CD4-positive, alpha-beta T cell treated with Interleukin-6 at 100 ng/mL for 8 hours (primary cell): ENCODE data around the gene ALG6.
A peak's percentile ranks its signal among the peaks of the same experiment; 100 is the strongest.

Source experiments
- DNase-seq: peaks from one replicate; pipeline ENCODE4 v3.0.0-alpha.2; 2020; ENCODE audit warnings: mixed read lengths, low spot score

ALG6 gene

DNA sequence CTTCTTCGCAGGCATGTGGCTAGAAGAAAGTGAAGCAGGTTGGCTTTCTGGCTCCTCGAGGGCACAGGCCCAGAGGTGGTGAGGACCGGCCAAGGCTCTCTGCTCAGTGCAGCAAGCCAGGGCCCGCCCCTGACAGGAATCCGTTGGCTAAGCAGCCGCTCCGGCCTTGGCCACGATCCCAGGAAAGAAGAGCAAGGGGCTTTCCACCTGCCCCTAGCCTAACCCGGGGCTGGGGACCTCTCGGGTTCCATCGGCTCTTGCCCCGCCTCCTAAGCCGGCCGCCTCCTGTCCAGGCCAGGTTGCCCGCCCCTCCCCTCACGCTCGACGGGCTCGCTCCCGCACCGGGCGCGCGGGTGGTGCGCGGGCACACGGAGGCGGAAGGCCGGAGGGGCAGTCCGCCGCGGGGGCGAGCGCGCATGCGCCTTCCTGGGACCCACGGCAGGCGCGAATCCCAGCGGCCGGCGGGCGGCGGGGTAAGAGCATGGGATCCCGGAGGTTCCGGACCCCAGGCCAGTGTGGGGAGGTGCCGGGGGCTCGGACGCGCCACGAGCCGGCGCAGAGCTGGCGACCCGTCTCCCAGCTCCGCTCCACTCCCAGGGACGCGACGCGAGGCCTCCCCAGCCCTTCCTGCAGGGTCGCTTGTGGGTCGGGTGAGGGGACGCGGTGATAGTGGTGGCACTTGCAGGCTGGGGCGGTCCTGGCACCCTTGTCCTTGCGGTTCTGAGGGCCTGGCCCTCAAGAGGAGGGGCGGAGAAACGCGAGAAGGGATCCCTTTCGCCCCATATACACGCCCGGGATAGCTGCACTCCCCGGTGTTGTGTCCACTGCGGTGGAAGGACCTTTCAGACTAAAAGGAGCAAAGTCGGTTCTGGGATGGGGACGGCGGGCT is at the start of gene ALG6:
ALG6 (plus strand) TSS at position 413 of the 889 bp plus-strand sequence. CDS start 3,351 bp downstream, outside the sequence.
- DNase-seq, result peak; percentile 90

DNA sequence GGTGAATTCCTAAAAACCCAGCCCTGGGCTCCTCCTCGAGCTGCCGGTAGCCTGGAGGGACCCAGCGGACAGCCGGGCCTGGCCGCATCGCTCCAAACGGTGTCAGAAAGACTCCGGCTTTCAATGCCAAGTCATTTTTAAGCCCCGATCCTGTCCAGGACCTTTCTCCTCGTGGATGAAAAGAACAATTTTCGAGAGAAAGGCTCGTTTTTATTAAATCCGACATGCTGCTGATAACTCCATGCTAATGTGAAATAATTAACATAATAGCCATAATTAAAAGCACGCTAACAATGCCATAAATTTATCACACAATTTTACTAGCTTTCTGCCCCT is 49.6 kb upstream of the ALG6 start:
- no peak for DNase-seq

DNA sequence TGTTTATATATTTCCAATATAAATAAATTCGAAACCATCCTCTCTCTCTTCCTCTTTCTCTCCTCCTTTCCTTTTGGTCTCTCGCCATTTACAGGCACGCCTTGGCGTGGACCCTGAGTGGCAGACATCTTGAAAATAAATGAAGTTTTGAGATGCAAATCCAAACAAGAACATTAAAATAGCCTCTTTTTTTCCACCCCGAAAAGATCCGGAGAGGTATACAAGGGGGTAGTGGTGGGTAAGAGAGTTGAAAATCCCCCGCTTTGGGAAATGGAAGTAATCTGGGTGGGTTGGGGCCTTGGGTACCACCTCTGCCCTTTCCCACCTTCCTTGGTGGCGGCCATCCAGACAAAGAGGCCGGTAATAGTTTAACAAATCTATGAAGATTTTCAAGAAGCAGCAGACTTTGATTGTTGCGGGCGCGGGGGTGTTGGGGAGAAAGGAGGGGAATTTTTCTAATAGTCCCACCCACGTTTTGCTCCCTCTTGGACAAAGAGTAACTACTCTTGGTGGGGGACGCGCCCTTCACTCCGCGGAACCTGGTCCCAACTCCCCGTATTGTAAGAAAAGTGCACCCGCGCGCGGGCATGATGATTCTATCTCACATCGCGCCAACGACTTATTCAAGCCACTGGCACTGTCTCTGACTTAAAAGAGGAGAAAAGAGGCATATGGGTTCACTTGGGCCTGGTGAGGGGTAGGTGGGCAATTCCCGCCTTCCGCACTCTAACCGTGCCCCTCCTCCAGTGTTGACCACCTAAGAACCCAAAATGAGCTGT is 49.0 kb upstream of the ALG6 start:
- no peak for DNase-seq

DNA sequence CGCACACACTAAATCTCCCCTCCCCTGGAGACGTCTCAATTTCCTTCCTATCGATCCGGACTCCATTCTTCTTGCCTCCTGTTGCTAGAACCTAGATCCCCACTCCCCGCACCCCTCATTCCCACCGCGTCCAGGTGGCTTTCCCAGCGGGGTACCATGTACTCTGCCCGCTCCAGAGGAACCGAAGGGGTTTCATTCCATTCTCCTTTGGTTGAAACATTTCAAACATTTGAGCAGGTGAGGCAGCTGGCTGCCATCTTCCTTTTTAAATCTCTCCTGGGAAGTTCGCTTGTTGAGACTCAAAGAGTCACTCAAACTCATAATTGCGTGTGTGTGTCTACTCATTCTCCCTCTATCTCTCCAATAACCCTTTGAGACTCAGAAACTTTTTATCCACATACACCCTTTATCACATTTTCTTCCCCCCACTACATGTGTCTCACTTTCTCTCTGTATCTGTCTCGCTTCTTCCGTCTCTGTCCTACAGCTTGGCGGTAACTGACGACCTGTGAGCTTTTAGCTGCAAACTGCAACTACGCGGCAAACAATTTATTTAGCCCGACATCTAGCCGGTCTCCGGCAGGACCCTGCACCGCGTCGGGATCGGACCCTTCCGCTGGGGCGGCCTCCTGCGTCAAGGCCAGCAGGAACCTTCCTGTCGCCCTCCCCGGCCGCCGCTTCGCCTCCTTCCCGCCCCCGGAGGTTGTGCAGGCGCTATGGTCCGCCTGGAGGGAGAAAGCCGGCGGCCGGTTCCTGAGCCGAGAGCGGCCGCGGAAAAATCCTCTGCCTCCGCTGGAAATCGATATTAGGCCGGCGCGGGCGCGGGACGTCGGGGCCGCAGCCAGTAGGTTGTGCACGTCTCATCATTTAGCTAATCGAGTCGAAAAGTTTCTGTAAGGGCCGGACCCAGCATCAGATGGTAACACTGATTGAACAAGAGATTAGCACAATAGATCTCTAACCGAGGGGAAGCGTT is 48.1 kb upstream of the ALG6 start:
- DNase-seq, result no peak

DNA sequence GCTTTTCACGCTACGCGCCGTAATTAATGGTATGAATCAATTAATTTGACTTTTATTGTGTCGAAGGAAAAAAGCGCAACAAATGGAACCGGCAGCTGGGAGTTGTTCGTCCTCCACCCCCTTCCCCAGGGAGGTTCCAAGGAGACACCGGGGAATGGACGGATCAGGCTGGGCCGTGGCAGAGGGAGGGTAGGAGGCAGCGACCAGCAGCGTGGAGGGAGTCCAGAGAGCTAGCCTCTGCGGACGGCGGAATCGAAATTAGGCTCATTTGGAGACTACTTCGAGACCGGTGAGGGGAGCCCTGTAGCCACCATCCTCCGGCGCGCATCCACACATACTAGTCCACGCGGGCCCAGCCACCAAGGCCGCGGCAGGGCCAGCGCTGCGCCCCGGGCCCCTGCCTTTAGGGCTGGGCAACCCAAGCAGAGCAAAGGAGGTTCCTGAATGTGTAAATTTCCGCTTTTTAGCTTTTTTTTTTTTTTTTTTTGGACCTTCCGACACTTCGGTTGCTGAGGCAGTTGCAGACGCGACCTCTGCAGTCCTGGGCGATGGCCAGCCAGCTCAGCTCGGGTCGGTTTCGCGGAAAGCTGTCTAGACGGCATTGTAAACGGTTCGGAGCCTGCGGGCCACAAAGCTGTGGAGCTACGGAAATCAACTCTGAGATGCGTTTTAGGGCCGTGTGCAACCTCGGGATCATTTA is 47.3 kb upstream of the ALG6 start:
- no peak for DNase-seq

DNA sequence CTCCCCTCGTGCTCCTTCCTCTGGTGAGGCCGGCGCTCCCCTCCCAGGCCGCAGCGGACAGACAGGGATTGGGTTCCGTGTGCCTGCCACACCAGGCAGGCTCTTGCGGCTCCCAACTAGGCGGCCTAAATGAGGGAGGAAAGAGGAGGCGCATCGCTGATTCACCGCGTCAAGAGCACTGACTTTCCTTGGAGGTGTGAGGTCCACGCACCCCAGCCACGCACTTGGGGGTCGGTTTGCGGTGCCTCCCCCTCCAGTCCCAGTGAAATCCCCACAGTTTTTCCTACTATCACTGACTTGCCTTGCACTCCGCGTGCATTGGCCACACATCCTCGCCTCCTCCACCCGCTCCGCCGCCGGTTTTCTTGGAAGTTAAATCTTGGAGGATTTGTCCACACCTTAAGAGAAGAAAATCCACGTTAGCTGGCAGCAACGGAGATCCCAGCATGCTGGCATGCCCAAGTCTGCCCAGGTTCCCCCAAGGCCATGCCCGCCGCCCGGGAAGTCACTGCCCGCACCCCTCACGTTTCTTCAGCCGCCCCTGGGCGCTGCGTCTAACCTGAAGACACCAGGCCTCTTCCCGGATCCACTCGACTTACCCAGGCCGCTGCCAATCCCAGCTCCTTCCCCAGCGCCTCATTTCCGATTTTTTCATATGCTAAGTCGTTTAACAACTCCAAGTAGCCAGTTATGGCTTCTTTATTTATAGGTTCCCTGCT is 46.2 kb upstream of the ALG6 start:
- no peak for DNase-seq

DNA sequence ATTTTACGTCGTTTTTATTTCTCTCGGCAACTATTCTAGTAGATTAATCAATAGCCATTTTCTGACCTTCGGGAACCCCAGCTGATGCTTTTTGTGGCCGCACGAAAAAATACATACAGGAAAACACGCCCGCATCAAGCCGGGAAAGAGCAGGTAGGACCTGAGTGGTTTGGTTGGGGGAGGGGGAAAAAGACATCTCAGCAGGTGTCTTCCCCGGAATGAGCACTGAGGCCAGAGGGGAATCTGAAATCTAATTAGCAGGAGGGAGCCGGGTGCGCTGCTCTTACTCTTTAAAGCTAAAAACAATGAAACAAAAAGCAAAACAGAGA is 45.7 kb upstream of the ALG6 start:
- DNase-seq, result no peak

DNA sequence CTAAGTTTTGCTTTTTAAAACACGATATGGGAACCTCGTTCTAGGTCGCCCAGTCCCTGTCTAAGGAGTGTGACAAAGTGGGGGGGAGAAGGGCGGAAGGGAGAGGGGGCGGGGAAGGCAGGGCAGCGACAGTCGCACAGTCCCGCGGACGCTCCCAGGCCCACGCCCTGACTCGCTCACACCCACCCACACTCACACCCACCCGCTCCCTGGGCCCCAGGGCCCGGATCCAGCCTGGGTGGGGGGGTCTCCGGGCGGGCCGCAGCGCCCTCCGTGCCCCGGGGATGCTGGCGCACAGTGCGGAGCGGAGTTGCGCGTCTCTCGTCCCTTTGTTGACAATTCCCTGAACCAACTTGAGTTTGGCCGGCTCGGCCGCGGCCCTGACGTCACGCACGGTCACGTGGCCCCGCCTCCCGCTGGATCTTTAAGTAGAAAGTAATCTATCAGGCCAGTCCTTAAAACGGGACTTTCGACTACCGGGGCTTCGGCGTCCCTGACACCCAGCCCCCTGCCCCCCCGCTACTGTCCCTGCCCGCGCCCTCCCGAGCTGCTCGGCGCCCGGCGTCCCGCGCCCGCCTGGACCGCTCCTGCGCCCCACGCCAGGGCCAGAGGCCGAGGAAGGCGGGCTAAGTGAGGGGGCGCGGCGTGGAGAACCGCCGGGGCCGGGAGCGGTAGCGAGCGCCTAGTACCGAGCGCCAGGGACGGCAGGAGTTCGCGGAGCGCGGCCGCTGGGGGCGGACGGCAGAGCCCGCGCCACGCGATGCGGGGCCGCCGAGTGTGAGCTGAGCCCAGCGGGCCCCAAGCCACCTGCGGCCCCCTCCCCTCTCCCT is 45.1 kb upstream of the ALG6 start, which contains the start of gene FOXD3:
FOXD3 (plus strand) TSS at position 454 of the 830 bp plus-strand sequence. CDS start 492 bp downstream, outside the sequence.
- DNase-seq, result no peak

DNA sequence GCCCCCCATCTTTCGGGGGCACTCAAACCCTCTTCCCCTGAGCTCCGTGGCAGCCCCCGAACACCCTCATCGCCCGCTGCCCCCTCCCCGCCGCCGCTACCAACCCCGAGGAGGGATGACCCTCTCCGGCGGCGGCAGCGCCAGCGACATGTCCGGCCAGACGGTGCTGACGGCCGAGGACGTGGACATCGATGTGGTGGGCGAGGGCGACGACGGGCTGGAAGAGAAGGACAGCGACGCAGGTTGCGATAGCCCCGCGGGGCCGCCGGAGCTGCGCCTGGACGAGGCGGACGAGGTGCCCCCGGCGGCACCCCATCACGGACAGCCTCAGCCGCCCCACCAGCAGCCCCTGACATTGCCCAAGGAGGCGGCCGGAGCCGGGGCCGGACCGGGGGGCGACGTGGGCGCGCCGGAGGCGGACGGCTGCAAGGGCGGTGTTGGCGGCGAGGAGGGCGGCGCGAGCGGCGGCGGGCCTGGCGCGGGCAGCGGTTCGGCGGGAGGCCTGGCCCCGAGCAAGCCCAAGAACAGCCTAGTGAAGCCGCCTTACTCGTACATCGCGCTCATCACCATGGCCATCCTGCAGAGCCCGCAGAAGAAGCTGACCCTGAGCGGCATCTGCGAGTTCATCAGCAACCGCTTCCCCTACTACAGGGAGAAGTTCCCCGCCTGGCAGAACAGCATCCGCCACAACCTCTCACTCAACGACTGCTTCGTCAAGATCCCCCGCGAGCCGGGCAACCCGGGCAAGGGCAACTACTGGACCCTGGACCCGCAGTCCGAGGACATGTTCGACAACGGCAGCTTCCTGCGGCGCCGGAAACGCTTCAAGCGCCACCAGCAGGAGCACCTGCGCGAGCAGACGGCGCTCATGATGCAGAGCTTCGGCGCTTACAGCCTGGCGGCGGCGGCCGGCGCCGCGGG is 44.2 kb upstream of the ALG6 start:
- peak; percentile 30 for DNase-seq

DNA sequence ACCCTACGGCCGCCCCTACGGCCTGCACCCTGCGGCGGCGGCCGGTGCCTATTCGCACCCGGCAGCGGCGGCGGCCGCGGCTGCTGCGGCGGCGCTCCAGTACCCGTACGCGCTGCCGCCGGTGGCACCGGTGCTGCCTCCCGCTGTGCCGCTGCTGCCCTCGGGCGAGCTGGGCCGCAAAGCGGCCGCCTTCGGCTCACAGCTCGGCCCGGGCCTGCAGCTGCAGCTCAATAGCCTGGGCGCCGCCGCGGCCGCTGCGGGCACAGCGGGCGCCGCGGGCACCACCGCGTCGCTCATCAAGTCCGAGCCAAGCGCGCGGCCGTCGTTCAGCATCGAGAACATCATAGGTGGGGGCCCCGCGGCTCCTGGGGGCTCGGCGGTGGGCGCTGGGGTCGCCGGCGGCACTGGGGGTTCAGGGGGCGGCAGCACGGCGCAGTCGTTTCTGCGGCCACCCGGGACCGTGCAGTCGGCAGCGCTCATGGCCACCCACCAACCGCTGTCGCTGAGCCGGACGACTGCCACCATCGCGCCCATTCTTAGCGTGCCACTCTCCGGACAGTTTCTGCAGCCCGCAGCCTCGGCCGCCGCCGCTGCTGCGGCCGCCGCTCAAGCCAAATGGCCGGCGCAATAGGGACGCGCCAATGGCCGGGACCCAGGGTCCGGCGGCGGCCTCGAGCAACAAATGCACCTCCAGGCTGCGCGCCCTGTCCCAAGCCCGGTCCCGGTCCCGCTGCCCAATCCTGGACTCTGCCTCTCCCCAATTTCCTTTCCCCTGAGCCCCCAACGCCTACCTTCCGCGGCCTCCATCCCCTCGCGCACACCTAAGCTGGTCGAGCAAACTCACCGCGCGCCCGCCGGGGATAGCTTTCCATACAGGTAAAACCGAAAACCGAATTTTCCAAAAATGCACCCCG is 43.3 kb upstream of the ALG6 start:
- DNase-seq, result no peak

DNA sequence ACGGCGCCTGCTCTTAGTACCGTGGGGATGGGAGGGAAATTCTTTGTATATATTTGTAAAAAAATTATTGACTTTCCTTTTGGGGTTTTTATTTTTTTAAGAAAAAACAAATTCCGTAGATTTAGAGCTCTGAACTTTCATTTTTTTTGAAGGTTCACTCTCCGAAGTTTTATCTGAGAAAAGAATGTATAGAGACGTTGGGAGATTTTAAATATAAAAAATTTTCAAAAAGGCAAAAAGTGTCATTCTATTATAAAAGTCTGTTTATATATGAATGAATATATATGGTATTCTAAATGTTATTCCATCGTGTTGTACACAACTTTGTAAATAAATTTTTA is 42.7 kb upstream of the ALG6 start:
- DNase-seq, result no peak

DNA sequence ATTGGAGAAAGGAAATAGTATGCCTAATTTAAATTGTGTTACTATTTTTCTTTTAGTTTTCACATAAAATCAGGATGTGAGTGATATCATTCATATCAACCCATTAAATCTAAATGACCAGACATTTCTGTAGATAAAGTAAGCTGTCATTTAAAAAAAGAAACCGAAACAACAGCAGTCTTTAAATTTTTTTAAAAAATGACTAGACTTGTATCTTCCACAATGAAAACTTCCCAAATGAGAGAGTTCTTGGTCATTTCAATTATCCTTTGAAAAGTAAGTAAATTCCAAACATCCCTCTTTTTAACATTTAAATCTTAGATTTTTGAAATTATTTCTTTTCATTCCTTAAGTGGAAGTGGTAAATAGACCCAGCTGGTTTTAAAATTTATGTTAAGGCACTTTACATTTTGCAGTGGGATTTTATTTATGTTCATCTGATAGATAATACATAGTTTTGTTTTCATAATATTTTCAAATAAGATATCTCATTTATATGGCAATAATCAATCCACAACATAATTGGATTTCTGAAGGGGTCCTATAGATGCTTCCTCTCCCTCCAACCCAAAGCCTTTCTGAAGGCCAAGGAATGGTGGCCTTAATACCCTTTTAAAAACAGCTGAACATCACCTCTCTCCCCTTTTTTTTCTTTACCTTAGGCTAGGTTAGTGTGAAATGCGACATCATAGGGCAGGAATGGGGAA is 42.0 kb upstream of the ALG6 start:
- DNase-seq, result no peak

DNA sequence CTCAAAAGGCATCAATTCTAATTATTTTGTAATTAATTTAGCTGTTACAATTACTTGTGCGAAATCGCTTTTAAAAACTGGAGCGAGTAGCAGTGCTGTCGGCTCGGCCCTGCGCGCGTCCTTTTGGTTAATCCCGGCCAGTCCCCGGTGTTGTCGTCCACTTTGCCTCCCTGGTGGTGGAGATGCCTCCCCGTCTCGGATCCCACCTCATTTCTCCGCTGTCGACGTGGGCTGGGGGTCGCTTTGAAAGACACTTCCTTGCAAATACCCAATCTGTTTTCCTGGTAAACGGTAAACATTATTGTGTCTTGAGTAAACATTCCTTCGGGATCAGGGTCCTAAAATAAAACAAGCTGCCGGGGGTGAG is 41.3 kb upstream of the ALG6 start:
- DNase-seq, result no peak

DNA sequence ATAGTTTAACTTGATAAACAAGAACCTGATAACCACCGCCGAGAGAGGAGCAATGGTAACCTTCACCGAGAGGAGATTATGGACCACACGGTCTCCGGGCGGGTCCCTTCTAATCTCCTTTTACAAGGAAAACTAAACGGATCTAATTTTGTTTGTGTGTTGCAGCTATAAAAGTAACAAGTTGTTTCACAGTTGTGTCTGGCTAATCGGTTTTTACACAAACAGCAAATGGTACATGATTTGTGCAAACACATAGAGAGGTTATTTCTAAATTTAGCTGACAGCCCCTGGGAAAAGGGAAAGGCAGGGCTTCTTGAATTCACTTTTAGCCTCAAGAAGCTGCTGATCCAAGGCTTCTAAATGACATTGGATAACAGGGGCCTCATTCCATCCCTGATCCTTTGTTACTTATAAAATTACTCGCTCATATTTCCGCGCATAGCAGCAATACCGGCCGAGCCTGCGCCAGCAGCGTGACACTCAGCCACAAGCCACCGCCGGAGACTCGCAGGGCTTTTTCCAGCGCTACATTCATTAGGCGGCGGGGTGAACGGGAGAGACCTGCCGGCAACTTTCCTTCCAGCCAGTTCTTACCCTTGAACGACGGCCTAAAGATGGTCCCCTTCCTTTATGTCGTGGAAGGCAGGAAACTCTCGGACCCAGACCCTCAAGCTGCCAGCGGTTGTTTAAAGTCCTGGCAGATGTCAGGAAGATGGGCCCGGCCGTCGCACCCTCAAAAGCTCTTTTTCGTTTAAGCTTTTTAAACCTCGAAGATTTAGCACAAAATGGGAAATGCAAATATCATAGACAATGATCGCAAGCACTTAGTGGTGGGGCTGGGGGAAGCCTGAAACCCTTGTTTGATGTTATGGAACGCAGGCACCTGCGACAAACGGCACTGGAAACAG is 40.7 kb upstream of the ALG6 start:
- DNase-seq, result no peak

DNA sequence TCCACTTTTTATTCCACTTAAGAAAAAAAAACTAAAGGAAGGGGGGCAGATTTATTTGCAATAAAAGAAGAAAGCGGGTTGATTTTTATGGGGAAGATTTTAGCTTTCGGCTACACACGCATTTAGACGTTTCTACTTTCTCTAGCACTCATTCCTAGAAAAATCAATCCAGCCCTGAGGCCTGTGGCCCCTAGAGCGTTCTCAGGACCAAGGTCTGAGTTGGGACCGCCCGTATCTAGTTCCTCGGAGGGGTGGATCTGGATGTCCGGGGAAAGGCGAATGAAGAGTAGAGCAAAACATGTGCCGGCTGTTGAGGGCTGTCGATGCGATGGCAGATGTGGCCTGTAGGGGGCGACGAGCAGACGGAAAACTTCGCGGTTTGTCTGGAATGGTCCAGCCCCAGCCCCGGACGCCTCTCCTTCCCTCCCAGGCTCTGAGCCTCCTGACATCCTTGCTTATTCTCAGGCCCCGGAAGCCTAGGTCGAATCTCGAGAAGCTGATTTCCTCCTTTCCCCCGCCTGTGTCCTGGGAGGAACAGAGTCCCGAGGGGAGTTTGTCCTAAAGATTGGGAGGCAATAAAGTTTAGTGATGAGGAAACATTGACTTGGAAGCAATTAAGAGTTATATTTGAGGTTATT is 39.9 kb upstream of the ALG6 start:
- peak; percentile 12 for DNase-seq

DNA sequence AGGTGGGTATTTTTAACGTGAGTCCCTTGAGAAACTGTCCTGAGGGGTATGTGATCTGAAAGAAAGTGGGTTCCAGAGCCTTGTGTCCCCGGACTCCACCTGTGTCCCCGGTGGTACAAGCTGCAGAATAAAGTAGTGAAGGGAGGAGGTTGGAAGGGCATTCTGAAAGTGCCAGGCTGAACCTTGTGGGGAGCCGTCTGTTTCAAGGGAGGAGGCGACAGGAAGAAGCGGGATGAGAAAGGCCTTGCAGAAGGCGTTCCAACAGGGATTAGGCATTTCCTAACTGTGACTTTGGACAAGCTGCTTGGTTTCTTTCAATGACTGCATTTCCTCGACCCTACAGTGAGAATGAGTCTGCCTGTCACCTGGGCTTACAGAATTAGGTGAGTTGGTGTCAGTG is 39.3 kb upstream of the ALG6 start:
- DNase-seq, result no peak
